HG02884 (cell line): ENCODE measurements around the gene KLHL10.
"Not testable (repeated sequence)": the region's sequence is repeated elsewhere in the genome, so short reads cannot be mapped to it uniquely, and the experiment has no call there.

ENCODE experiments used
- ATAC-seq: cut with Tn5 transposase; IDR thresholded peaks from one replicate; pipeline ENCODE4 v1.9.1; 2021; ENCODE audit warnings: mild to moderate bottlenecking, moderate library complexity; ENCODE audit not compliant: unreplicated experiment

The KLHL10 gene

GRCh38 chr17:41813152-41813680, 24.4 kb upstream of the KLHL10 start:
- ATAC-seq = no peak

DNA sequence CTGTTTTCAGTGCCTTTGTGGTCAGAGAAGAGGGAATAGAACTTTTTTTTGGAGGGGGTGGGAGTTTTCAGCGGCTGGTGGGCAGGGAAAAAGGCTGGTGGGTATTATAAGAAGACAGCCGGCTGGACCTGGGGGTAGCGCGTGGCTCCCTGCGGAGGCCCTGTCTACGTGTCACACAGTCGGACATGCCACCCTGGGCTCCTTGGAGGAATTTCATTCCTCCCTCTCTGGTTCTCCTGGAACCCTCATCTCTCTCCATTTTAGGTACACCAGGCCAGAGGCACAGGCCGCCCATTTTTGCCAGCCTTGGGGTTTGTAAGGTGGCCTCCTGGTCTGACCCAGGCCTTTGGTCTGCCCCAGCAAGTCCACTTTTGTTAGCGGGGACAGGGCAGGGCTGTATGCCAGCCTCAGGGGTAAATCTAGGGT, 23.9 kb upstream of the KLHL10 start:
- no peak for ATAC-seq

- no peak for ATAC-seq
These were observed 23.4 kb upstream of the KLHL10 start for GRCh38 chr17:41814195-41814594.

- no peak for ATAC-seq
These were observed 20.8 kb upstream of the KLHL10 start for GRCh38 chr17:41816637-41817320.

GRCh38 chr17:41818024-41818423, 19.6 kb upstream of the KLHL10 start:
- ATAC-seq = no peak

DNA sequence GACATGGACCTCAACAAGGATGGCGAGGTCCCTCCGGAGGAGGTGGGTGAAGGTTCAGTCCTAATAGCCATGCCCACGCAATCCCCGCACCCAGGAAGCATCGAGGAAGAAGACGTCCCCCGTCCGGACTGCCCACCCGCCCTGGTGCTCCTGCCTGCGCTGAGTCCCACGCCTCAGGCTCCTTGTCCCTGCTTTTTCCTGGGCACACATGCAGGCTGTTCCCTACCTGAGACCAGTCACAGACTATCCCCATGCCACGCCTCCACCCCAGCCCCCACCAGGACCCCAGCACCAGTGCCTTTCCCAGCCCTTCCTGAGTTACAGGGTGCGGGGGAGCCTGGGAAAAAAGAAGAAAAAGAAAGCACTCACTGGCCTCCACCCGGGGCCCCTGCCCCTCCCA, 15.8 kb upstream of the KLHL10 start:
- ATAC-seq = no peak

DNA sequence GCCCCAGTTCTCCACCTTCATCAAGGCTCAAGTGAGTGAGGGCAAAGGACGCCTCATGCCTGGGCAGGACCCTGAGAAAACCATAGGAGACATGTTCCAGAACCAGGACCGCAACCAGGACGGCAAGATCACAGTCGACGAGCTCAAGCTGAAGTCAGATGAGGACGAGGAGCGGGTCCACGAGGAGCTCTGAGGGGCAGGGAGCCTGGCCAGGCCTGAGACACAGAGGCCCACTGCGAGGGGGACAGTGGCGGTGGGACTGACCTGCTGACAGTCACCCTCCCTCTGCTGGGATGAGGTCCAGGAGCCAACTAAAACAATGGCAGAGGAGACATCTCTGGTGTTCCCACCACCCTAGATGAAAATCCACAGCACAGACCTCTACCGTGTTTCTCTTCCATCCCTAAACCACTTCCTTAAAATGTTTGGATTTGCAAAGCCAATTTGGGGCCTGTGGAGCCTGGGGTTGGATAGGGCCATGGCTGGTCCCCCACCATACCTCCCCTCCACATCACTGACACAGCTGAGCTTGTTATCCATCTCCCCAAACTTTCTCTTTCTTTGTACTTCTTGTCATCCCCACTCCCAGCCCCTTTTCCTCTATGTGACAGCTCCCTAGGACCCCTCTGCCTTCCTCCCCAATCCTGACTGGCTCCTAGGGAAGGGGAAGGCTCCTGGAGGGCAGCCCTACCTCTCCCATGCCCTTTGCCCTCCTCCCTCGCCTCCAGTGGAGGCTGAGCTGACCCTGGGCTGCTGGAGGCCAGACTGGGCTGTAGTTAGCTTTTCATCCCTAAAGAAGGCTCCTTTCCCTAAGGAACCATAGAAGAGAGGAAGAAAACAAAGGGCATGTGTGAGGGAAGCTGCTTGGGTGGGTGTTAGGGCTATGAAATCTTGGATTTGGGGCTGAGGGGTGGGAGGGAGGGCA, 15.1 kb upstream of the KLHL10 start:
- ATAC-seq = no peak

DNA sequence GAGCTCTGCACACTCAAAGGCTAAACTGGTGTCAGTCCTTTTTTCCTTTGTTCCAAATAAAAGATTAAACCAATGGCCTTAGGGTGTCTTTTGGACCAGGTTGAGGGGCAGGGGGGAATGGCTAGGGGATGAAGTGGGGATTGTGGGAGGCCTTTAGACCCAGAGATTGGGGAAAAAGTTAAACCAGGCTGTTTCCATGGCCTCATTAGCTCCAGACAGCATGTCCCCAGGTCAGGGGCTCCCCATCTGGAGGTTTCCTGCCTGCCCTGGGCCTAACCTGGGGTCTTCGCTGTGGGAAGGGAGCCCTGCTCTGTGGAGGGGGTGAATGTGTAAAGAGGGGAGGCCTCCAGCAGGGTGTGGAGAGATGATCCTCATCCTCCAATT, 14.5 kb upstream of the KLHL10 start:
- no peak for ATAC-seq

- no peak for ATAC-seq
These were observed 14.0 kb upstream of the KLHL10 start for GRCh38 chr17:41823580-41823979.

DNA sequence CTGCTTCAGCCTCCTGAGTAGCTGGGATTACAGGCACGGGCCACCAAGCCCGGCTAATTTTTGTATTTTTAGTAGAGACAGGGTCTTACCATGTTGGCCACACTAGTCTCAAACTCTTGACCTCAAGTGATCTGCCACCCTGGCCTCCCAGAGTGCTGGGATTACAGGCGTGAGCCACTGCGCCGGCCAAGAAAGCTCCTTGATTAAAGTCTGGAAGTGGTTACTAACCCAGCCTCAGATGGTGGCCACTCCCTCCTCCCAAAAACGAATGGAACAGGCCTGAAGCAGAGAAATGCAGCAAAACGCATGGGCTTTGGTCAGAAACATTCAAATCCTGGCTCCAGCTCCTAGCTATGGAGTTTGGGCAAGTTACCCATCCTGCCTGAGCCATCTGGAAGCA, 13.5 kb upstream of the KLHL10 start:
- no peak for ATAC-seq

- ATAC-seq = no peak
These were observed 12.3 kb upstream of the KLHL10 start for GRCh38 chr17:41825175-41825845.

GRCh38 chr17:41829961-41830360, 7.7 kb upstream of the KLHL10 start:
- ATAC-seq = not testable (repeated sequence)

DNA sequence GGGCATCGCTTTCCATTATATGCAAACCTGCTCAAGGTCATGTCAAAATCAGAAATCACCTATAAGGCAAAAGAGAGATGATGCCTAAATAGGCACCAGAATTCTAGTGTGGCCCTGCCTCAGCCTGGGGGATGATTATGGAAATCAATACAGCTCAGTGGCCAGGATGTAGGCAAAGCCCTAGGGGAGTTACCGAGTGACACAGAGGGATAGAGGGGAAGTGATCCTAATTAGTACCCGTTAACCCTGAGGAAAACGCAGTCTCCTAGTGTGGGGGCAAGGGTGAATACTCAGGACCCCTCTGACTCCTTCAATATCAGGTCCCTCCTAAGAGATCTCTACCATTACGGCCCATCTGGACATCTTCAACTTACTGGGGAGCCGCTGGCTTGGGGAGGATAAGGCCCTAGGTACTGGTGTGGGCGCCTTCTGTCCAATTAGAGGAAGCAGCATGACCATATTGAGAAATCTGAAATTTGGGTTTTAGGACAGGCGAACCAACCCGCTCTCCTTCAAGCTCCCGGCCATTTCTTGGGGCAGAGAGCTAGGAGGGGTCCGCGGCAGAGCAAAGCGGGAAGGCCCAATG, 2.3 kb upstream of the KLHL10 start:
- peak; percentile 25 for ATAC-seq

DNA sequence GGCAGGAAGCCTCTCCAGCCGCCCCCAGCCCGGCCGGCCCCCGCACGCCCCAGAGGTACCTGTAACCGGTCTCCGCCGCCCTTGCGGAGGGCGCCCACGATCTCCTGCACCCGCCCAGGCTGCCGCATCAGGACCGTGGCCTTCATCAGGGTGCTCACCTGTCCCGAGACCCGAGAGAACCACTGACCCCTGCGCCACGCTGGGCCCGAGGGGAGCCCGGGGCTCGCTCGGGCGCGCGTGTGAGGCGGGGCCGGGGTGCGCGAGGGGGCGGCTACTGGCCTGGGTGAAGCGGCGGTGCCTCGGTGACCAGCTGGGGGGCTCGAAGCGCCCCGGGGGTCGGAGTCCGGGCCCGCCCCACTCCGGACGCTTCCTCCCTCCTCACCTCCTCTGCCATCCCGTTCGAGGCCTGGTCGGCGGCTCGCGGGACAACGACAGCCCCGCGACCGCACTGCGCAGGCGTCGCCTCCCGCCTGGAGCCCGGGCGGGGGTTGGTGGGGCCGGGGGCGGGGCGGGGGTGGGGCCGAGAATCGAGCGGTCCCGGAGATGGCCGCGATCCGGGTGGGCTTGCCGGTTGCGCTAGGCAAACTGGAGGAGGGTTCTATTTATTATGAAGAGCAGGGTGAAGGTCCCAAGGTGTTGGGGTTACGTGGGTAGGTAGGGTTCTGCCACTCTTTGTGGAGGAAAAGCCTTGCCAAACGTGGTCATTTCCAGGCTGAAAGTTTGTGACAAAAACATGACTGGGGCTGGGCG, 1.6 kb upstream of the KLHL10 start, which contains the start of gene NT5C3B:
Gene NT5C3B (minus strand): TSS at position 433 of the 750 bp plus-strand sequence. CDS start 39 bp downstream, at position 394.
- peak; percentile 43 for ATAC-seq

DNA sequence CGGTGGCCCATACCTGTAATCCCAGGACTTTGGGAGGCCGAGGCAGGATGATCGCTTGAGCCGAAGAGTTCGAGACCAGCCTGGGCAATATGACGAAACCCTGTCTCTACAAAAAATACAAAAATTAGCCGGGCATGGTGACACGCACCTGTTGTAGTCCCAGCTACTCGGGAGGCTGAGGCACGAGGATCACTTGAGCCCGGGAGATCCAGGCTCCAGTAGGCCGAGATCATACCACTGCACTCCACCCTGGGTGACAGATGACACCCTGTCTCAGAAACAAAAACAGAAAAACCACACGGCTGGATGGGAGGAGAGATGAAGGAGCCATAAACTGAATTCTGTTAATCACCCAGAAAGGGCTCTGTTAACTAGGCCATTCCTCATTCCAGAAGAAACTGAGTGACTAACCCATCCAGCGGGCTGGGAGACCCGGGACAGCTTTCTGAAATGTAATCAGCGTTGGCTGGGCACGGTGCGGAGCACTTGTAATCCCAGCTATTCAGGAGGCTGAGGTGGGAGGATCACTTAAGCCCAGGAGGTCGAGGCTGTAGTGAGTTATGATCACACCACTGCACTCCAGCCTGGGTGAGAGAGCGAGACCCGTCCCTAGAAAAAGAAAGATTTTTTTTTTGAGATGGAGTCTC, 952 bp upstream of the KLHL10 start:
- no peak for ATAC-seq

DNA sequence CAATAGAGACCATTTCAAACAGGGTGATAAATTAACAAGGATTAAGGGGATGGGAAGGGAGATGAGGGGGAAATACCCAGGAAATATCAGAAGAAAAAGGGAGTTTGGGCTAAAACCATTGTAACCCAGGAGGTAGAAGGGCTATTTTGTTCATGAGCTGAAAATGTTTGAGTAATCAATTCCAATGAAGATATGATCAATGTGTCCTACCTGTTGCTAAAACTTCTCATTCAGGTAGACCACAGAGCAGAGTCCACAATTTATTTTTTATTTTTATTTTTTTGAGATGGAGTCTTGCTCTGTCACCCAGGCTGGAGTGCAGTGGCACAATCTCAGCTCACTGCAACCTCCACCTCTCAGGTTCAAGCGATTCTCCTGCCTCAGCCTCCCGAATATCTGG, 1.8 kb downstream of the KLHL10 start:
- not testable (repeated sequence) for ATAC-seq

DNA sequence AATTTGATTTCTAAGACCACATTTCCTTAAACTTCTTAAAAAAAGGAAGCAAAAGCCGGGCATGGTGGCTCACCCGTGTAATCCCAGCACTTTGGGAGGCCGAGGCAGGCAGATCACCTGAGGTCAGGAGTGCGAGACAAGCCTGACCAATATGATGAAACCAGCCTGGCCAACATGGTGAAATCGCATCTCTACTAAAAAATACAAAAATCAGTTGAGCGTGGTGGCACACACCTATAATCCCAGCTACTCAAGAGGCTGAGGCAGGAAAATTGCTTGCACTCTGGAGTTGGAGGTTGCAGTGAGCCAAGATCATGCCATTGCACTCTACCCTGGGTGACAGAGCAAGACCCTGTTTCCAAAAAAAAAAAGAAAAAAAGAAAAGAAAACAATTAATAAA, 3.2 kb downstream of the KLHL10 start:
- ATAC-seq = not testable (repeated sequence)

- no peak for ATAC-seq
These were observed 7.3 kb downstream of the KLHL10 start for GRCh38 chr17:41844971-41845370.

- ATAC-seq = no peak
These were observed 11.2 kb downstream of the KLHL10 start for GRCh38 chr17:41848788-41849187.
